ENCODE results near the gene TMF1.

TMF1 gene

DNA sequence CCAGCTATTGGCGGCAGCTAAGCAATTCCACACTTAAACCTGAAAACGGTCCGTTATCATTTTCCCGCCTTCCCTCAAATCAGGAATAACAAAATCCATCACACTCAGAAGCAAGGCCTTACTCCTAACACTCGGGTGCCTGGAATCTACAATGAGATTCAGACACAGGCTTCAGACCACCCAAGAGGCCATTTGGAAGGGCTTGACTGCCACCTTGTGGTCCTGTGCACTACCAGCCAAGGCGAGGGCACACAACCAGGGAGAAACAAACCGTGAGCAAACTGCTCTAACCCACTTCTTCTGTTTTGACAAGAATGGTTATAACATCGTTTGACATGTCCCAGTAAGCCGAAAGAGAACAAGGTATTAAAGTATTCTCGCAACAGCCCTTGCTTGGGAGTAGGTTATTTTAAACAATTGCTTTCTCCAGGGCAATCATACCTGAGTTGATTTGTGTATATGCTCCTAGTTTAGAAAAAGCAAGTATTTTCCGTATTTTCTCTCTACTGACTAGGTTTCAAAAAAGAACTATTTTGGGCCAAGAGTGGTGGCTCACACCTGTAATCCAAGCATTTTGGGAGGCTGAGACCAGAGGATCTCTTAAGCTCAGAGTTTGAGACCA lies 79.7 kb downstream of the TMF1 start:
- no peak for DNase-seq
